ENCODE data around the gene SORT1. TPM values are rescaled to one million over a fixed set of nuclear protein-coding genes. Genes with fewer than 3 reads are reported as not detected.
"Not testable (repeated sequence)": the region's sequence is repeated elsewhere in the genome, so short reads cannot be mapped to it uniquely, and the experiment has no call there.

The SORT1 gene
- total RNA-seq, 2 experiments from 2014 or later, result 1.5 to 1.9 TPM

DNA sequence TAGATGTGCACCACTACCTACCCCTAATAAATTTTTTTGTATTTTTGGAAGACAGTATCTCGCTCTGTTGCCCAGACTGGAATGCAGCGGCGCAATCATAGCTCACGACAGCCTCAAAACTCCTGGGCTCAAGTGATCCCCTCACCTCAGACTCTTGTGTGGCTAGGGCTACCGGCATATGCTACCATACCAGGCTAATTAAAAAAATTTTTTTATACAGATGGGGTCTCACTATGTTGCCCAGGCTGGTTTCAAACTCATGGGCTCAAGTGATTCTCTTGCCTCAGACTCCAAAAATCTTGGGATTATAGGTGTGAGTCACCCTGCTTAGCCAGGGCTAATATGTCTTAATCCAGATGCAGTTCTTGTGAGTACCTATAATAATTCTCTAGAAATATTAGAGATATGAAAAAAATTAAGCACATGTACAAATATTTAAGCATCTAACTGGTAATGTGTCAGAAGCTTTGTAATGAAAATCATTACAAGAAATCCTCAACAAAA is 9.5 kb downstream of the SORT1 start:
- Mint-ChIP-seq H3K4me3 (no peak overlapping the region), H3K27me3 (peaks cover 25% of the 10 kb centered on the region), H3K9me3 (no peaks in the 10 kb centered on the region), H3K36me3 (ENCODE audit: low read depth) (no peaks in the 10 kb centered on the region), H3K4me1 (peaks cover 14% of the 10 kb centered on the region), H3K27ac (no peak overlapping the region)
- no peak for DNase-seq
- ChIA-PET POLR2A (no interaction called here), CTCF (interaction anchor here (0.6 to 2.9 kb wide), 2 partner anchors 10 to 111 kb away, joined by 3 to 13 read pairs; partner anchors contain the start of gene SORT1)

DNA sequence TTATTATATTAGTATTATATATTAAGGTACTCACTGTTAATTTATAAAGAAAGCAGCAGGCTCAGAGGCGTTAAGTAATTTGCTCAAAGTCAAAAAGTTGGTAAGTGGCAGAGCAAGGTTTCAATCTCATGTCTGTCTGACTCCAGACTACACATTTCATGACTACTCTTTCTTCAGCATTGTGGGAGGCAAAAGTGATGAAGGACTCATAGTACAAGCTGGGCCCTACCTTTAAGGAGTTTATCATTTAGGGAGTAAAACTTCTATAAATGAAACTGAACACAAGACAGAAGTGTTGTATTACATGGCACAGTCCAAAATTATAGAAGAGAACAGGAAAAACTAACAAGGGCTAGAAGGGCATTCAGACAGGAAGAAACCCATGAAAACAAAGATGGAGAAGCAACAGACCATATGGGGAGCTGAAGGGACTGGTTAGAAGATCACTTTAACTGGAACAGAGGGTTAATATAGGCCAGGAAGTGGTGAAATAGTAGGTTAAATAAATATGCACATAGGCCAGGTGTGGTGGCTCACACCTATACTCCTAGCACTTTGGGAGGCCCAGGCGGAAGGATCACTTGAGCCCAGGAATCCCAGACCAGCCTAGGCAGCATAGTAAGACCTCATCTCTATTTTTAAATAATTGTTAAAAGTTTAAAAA is 11.5 kb downstream of the SORT1 start:
- Mint-ChIP-seq H3K27ac (no peak overlapping the region), H3K27me3 (peaks cover 14% of the 10 kb centered on the region), H3K36me3 (ENCODE audit: low read depth) (no peaks in the 10 kb centered on the region), H3K4me1 (peaks cover 7% of the 10 kb centered on the region), H3K9me3 (no peaks in the 10 kb centered on the region), H3K4me3 (no peak overlapping the region)
- CTCF ChIA-PET, result interaction anchor here (2.9 kb wide), 1 partner anchor 13 kb away, joined by 13 read pairs; the partner anchor contains the start of gene SORT1
- no peak for DNase-seq
- POLR2A ChIA-PET, result no interaction called here

DNA sequence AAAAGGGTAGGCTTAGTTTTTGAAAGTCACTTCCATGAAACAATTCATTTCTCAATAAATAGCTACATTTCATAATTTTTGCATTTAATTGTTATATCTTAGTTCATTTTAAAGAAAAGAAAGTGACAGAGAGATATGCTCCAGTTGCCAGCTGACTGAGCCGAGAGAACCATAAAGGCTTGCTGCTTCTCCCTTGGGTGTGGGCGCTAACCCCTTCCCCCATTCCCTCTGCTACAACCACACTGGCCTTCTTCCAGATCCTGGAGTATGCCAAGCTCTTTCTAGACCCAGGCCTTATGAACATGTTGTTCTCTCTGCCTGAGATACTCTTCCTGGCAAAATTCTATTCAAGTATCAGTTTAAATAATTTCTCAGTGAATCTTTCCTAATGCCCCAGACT is 12.3 kb downstream of the SORT1 start:
- Mint-ChIP-seq H3K4me3 (no peak overlapping the region), H3K9me3 (no peaks in the 10 kb centered on the region), H3K27ac (no peak overlapping the region), H3K36me3 (ENCODE audit: low read depth) (no peaks in the 10 kb centered on the region), H3K4me1 (peaks cover 7% of the 10 kb centered on the region), H3K27me3 (peaks cover 13% of the 10 kb centered on the region)
- DNase-seq, result no peak
- POLR2A ChIA-PET, result no interaction called here
- CTCF ChIA-PET, result interaction anchor here (1.4 to 2.9 kb wide), 2 partner anchors 13 to 103 kb away, joined by 3 to 13 read pairs; partner anchors contain the start of genes PSRC1 and SORT1

DNA sequence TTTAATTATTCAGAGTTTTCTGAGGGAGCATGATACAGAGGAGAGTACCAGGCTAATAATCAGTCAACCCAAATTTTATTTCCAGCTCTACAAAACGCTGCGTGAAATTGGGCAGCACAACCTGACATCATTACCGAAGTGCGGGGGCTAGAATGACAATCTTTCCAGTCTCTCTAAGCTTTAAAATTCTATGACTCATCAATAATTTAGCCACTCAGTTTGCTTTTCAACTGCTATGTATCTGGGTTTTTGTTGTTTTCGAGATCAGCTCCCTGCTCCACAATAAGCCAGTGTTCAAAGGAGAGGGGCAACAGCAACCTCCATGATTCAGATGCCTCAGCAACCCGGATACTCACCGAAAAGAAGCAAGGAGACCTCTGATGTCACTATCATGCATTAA is 13.9 kb downstream of the SORT1 start:
- Mint-ChIP-seq H3K4me1 (peaks cover 3% of the 10 kb centered on the region), H3K27me3 (peaks cover 8% of the 10 kb centered on the region), H3K4me3 (no peak overlapping the region), H3K27ac (no peak overlapping the region), H3K36me3 (ENCODE audit: low read depth) (no peaks in the 10 kb centered on the region), H3K9me3 (no peaks in the 10 kb centered on the region)
- DNase-seq, result no peak
- CTCF ChIA-PET, result interaction anchor here (0.9 to 1.3 kb wide), 4 partner anchors 11 to 107 kb away, joined by 3 read pairs; no protein-coding TSS in a partner anchor
- POLR2A ChIA-PET, result no interaction called here

DNA sequence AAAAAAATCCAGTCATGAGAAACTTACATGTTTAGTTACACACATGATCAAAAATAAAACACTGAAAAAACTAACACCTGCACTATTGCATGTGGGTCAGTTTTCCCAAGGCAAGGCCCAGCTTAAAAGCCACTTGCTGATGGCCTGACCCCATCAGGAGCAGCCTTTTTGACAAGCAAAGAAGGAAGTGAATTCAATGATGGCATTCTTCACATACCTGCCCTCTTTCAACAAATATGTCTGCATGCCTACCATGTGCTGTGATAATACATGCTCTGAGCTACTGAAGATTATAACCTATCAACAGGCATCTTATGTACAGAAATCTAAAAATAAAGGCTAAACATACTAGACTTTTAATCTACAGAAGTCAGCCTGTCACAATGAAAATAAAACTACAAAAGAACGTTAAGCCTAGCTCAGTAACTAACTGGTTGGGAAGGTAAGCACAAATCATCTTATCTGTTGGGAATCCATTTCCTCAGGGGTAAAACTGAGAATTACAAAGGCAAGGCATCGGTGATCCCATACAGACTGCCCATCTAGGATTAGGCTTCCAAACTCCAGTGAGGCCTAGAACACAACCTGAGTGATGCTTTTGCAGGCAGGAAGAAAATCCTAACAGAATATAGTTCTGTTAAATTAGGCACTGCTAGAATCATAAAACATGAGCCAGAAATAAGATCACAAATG is 14.5 kb downstream of the SORT1 start:
- peaks cover 8% of the 10 kb centered on the region for H3K27me3 Mint-ChIP-seq
- no peak overlapping the region for H3K27ac Mint-ChIP-seq
- ChIA-PET CTCF (interaction anchor here (1.2 kb wide), 1 partner anchor 22 kb away, joined by 3 read pairs; no protein-coding TSS in a partner anchor), POLR2A (no interaction called here)
- H3K4me3 Mint-ChIP-seq, result no peak overlapping the region
- H3K4me1 Mint-ChIP-seq, result peaks cover 3% of the 10 kb centered on the region
- no peaks in the 10 kb centered on the region for H3K36me3 Mint-ChIP-seq (ENCODE audit: low read depth)
- no peak for DNase-seq
- H3K9me3 Mint-ChIP-seq, result no peaks in the 10 kb centered on the region

DNA sequence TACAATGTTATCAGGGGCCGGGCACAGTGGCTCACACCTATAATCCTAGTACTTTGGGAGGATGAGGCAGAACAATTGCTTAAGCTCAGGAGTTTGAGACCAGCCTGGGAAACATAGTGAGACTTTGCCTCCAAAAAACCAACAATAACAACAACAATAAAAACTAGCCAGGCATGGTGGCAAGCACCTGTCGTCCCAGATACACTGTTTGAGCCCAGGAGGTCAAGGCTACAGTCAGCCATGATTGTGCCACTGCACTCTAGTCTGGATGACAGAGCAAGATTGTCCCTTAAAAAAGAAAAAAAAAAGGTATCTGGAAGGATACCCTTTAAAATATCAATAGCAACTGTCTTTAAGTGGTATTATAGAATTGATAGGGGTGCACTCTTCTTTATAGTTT is 16.1 kb downstream of the SORT1 start:
- H3K27me3 Mint-ChIP-seq, result peaks cover 8% of the 10 kb centered on the region
- ChIA-PET POLR2A (no interaction called here), CTCF (interaction anchor here (0.7 kb wide), 3 partner anchors 188 to 1372 kb away, joined by 3 to 6 read pairs (median 3); no protein-coding TSS in a partner anchor)
- no peak overlapping the region for H3K4me3 Mint-ChIP-seq
- H3K36me3 Mint-ChIP-seq (ENCODE audit: low read depth), result no peaks in the 10 kb centered on the region
- DNase-seq, result no peak
- no peaks in the 10 kb centered on the region for H3K9me3 Mint-ChIP-seq
- H3K4me1 Mint-ChIP-seq, result peaks cover 3% of the 10 kb centered on the region
- H3K27ac Mint-ChIP-seq, result no peak overlapping the region

DNA sequence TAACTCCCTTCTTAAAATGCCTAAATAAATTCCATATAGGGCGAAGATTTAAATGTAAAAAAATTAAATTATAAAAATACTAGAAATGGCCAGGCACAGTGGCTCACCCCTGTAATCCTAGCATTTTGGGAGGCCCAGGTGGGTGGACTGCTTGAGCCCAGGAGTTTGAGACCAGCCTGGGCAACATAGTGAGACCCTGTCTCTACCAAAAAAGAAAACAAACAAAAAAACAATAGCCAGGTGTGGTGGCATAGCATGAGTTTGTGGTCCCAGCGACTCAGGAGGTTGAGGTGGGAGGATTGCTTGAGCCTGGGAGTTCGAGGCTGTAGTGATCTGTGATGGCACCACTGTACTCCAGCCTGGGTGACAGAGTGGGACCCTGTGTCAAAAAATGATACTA is 17.8 kb downstream of the SORT1 start:
- Mint-ChIP-seq H3K9me3 (no peaks in the 10 kb centered on the region), H3K4me3 (no peak overlapping the region), H3K27me3 (peaks cover 8% of the 10 kb centered on the region), H3K27ac (no peak overlapping the region), H3K36me3 (ENCODE audit: low read depth) (peaks cover 1% of the 10 kb centered on the region), H3K4me1 (peaks cover 8% of the 10 kb centered on the region)
- no peak for DNase-seq
- POLR2A ChIA-PET, result no interaction called here
- CTCF ChIA-PET, result interaction anchor here (0.5 to 1.1 kb wide), 3 partner anchors 12 to 280 kb away, joined by 3 to 5 read pairs (median 4); no protein-coding TSS in a partner anchor

DNA sequence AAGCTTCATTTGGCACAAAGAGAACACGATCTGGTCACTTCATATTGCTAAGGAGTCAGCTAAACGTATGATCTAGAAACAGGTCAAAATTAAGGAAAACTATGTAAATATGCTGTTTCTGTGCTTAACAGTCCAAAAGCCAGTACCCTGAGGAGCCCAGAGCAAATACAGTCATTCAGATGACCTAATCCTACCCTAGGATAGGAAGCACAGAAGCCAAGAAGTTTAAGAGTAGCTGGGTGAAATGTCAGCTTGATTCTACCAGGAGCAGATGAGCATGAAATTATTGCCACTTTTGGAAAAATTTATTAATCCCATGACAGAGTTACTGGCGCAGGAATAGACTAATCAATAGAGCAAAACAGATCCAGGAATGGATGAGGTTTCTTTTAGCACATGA is 18.3 kb downstream of the SORT1 start:
- H3K4me3 Mint-ChIP-seq, result no peak overlapping the region
- ChIA-PET POLR2A (no interaction called here), CTCF (interaction anchor here (0.5 to 1.1 kb wide), 4 partner anchors 12 to 279 kb away, joined by 3 to 5 read pairs (median 4); no protein-coding TSS in a partner anchor)
- H3K27ac Mint-ChIP-seq, result no peak overlapping the region
- H3K9me3 Mint-ChIP-seq, result no peaks in the 10 kb centered on the region
- peaks cover 12% of the 10 kb centered on the region for H3K4me1 Mint-ChIP-seq
- peaks cover 6% of the 10 kb centered on the region for H3K27me3 Mint-ChIP-seq
- no peak for DNase-seq
- peaks cover 1% of the 10 kb centered on the region for H3K36me3 Mint-ChIP-seq (ENCODE audit: low read depth)

DNA sequence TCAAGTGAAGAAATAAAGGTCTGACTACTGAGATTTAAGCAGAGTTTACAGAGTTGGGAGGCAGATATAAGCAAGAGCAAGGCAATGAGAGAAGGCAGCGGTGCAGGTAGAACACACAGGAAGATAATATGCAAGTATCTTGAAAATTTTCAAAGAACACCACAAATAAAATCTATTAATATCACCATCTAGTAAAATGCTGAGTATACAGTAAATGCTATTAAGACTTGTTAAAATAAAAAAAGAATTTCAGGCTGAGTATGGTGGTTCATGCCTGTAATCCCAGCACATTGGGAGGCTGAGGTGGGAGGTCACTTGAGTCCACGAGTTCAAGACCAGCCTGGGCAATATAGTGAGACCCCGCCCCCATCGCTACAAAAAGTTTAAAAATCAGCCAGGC is 20.0 kb downstream of the SORT1 start:
- POLR2A ChIA-PET, result no interaction called here
- CTCF ChIA-PET, result interaction anchor here (0.9 to 2.0 kb wide), 2 partner anchors 122 to 154 kb away, joined by 3 to 4 read pairs; no protein-coding TSS in a partner anchor
- H3K9me3 Mint-ChIP-seq, result no peaks in the 10 kb centered on the region
- H3K36me3 Mint-ChIP-seq (ENCODE audit: low read depth), result peaks cover 1% of the 10 kb centered on the region
- H3K27me3 Mint-ChIP-seq, result peaks cover 6% of the 10 kb centered on the region
- no peak overlapping the region for H3K4me3 Mint-ChIP-seq
- H3K27ac Mint-ChIP-seq, result no peak overlapping the region
- DNase-seq, result no peak
- H3K4me1 Mint-ChIP-seq, result peaks cover 25% of the 10 kb centered on the region

DNA sequence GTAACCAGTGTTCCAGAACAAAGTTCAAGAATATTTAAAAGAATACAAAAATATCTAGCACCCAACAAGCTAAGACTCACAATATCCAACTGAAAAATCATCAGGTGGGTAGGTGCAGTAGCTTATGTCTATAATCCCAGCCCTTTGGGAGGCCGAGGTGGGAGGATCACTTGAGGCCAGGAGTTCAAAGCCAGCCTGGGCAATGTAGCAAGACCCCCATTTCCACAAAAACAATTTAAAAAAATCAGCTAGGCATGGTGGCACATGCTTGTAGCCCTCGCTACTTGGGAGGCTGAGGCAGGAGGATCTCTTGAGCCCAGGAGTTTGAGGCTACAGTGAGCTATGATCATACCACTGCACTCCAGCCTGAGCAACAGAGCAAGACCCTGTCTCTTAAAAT is 24.0 kb downstream of the SORT1 start:
- H3K27ac Mint-ChIP-seq, result peak overlapping the region; percentile 12
- H3K4me3 Mint-ChIP-seq; H3K27me3 Mint-ChIP-seq; H3K36me3 Mint-ChIP-seq (ENCODE audit: low read depth); DNase-seq; H3K9me3 Mint-ChIP-seq; POLR2A ChIA-PET: not testable (repeated sequence)
- CTCF ChIA-PET, result interaction anchor here (2.2 kb wide), 1 partner anchor 164 kb away, joined by 4 read pairs; no protein-coding TSS in a partner anchor
- peaks cover 57% of the 10 kb centered on the region for H3K4me1 Mint-ChIP-seq

DNA sequence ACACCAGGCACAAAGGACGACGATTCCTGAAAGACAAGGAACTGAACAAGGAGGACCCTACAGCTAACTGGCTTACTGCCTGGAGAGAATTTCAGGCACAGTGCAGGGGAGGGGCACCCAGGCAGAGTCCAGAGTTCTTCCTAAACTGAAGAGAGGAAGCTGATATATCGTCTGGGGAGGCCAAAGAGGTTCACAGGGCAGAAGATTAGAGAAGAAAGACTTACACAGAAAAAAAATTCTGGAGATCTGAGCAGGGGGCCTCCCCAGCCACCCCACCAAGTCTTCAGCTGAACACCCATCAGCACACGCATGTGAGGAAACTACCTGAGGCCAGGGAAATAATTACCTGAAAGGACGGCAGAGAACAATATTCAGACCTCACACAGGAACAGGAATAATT is 24.6 kb downstream of the SORT1 start:
- Mint-ChIP-seq H3K27ac (peak overlapping the region; percentile 12), H3K4me1 (peaks cover 57% of the 10 kb centered on the region), H3K36me3 (ENCODE audit: low read depth) (peaks cover 3% of the 10 kb centered on the region), H3K27me3 (peaks cover 2% of the 10 kb centered on the region), H3K4me3 (no peak overlapping the region), H3K9me3 (no peaks in the 10 kb centered on the region)
- POLR2A ChIA-PET, result no interaction called here
- CTCF ChIA-PET, result interaction anchor here (0.7 to 2.2 kb wide), 6 partner anchors 11 to 164 kb away, joined by 3 to 5 read pairs (median 3); partner anchors contain the start of gene SORT1
- no peak for DNase-seq

DNA sequence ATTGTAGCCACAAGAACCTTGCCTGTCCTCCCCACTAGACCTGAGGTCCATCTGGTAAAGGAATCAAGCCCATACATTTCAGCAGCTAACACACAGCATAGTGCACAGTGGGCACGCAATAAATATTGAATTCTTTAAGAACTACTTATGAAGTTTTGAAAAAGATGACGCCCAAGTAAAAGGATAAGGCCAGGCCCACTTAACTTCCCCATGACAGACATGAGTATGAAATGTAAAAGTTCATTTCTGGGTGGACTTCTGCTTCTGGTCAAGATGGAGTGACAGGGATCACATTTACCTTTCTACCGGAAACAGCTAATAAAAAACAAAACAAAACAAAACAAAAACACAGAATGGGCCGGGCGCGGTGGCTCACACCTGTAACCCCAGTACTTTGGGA is 25.4 kb downstream of the SORT1 start:
- ChIA-PET POLR2A (no interaction called here), CTCF (interaction anchor here (0.7 to 1.8 kb wide), 5 partner anchors 12 to 203 kb away, joined by 3 to 5 read pairs (median 3); partner anchors contain the start of gene SORT1)
- H3K9me3 Mint-ChIP-seq, result no peaks in the 10 kb centered on the region
- DNase-seq, result no peak
- peaks cover 6% of the 10 kb centered on the region for H3K27me3 Mint-ChIP-seq
- no peak overlapping the region for H3K27ac Mint-ChIP-seq
- peaks cover 3% of the 10 kb centered on the region for H3K36me3 Mint-ChIP-seq (ENCODE audit: low read depth)
- H3K4me1 Mint-ChIP-seq, result peaks cover 57% of the 10 kb centered on the region
- H3K4me3 Mint-ChIP-seq, result no peak overlapping the region

DNA sequence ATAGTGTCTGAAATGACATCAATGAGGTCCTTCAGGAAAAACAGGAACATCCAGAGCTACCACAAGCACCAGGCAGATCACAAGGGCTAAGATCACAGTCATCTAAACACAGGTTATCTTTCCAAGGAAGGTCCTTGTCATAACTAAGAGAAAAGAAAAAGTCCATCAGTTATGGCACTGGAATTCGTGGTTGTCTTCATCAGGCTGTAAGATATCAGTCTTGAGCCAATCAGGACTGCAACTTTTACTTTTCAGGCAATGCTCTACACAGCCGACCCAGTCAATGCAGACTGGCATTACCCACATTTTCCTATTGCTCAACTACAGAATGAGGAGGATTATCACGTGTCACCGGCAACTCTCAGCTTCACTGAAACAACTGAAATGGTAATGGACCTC is 26.4 kb downstream of the SORT1 start:
- ChIA-PET POLR2A (no interaction called here), CTCF (interaction anchor here (0.5 to 1.8 kb wide), 5 partner anchors 18 to 271 kb away, joined by 3 to 5 read pairs (median 3); no protein-coding TSS in a partner anchor)
- Mint-ChIP-seq H3K4me1 (peaks cover 57% of the 10 kb centered on the region), H3K27me3 (peaks cover 8% of the 10 kb centered on the region), H3K27ac (no peak overlapping the region), H3K4me3 (no peak overlapping the region), H3K9me3 (no peaks in the 10 kb centered on the region), H3K36me3 (ENCODE audit: low read depth) (peaks cover 5% of the 10 kb centered on the region)
- no peak for DNase-seq

Measured in activated CD4-positive, alpha-beta T cell treated with anti-CD3 and anti-CD28 coated beads, Interleukin-2, amount 10 ng/mL, durations not matched to agents 7 days and 5 days (primary cell).